ENCODE results near the gene BOLA2B.

DNA sequence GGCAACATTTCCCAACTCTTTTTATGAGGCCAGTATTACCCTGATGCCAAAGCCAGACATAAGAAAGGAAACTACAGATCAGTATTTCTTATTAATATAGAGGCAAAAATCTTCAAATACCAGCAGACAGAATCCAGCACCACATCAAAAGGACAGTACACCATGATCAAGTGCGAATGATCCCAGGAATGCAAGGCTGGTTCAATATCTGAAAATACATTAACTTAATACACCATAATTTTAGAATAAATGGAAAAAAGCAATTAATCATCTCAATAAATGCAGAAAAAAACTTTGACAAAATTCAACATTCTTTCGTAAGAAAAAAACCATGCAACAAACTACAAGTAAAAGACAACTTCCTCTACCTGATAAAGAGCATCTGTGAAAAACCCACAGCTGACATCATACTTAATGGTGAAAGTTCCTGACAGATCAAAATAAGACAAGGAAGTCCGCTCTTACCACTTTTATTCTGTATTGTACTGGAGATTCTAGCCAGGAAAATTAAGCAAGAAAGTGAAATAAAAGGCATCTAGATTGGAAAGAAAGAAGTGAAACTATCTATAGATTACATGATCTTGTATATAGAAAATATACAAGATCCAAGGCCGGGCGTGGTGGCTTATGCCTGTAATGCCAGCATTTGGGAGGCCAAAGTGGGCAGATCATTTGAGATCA lies 44.1 kb downstream of the BOLA2B start:
- TF ChIP-seq CTCF (IDR thresholded peaks at IDR 0.05; ENCODE audit: insufficient read depth, low read length) (no peak), SPI1 (IDR thresholded peaks at IDR 0.05; ENCODE audit: borderline replicate concordance, low read depth) (peak; percentile 8; the same call in 1 of the 2 replicates), POLR2AphosphoS5 (IDR thresholded peaks at IDR 0.05; ENCODE audit: low read depth) (no peak), GABPA (IDR thresholded peaks at IDR 0.05; ENCODE audit: low read depth) (no peak)
- TF ChIP-seq, protein P1, sequence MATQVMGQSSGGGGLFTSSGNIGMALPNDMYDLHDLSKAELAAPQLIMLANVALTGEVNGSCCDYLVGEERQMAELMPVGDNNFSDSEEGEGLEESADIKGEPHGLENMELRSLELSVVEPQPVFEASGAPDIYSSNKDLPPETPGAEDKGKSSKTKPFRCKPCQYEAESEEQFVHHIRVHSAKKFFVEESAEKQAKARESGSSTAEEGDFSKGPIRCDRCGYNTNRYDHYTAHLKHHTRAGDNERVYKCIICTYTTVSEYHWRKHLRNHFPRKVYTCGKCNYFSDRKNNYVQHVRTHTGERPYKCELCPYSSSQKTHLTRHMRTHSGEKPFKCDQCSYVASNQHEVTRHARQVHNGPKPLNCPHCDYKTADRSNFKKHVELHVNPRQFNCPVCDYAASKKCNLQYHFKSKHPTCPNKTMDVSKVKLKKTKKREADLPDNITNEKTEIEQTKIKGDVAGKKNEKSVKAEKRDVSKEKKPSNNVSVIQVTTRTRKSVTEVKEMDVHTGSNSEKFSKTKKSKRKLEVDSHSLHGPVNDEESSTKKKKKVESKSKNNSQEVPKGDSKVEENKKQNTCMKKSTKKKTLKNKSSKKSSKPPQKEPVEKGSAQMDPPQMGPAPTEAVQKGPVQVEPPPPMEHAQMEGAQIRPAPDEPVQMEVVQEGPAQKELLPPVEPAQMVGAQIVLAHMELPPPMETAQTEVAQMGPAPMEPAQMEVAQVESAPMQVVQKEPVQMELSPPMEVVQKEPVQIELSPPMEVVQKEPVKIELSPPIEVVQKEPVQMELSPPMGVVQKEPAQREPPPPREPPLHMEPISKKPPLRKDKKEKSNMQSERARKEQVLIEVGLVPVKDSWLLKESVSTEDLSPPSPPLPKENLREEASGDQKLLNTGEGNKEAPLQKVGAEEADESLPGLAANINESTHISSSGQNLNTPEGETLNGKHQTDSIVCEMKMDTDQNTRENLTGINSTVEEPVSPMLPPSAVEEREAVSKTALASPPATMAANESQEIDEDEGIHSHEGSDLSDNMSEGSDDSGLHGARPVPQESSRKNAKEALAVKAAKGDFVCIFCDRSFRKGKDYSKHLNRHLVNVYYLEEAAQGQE (IDR thresholded peaks at IDR 0.05; ENCODE audit: insufficient replicate concordance, low read depth): peak; percentile 70

Measured in HL-60 (cell line).